ENCODE measurements around the gene NPIPB6. TPM values are rescaled to one million over a fixed set of nuclear protein-coding genes. Genes with fewer than 3 reads are reported as not detected.

NPIPB6 gene
- total RNA-seq, 4 donors from 2014 or later: 2.7 to 3.1 (median 3.1) TPM; not detected in 1

- ATAC-seq (ENCODE audit: low FRiP score): no peak
- DNase-seq (ENCODE audit: low spot score): no peak
- no peak for TF ChIP-seq CTCF (IDR thresholded peaks at IDR 0.05)
Measured at GRCh38 chr16:28326881-28327610, 36.3 kb downstream of the NPIPB6 start.

- DNase-seq (ENCODE audit: low spot score) (no peak), ATAC-seq (ENCODE audit: low FRiP score) (no peak)
- no peak for TF ChIP-seq CTCF (IDR thresholded peaks at IDR 0.05)
Measured at GRCh38 chr16:28324887-28325279, 38.4 kb downstream of the NPIPB6 start.

- no peak for ATAC-seq (ENCODE audit: low FRiP score)
- DNase-seq (ENCODE audit: low spot score): no peak
- TF ChIP-seq CTCF (IDR thresholded peaks at IDR 0.05): no peak
Measured at GRCh38 chr16:28324235-28324886, 38.9 kb downstream of the NPIPB6 start.

- no peak for TF ChIP-seq CTCF (IDR thresholded peaks at IDR 0.05)
- no peak for ATAC-seq (ENCODE audit: low FRiP score)
- no peak for DNase-seq (ENCODE audit: low spot score)
Measured at GRCh38 chr16:28321700-28322411, 41.5 kb downstream of the NPIPB6 start.

- DNase-seq (ENCODE audit: low spot score) (no peak), ATAC-seq (ENCODE audit: low FRiP score) (no peak)
- TF ChIP-seq CTCF (IDR thresholded peaks at IDR 0.05): no peak
Measured at GRCh38 chr16:28320741-28321140, 42.6 kb downstream of the NPIPB6 start.

GRCh38 chr16:28320023-28320561 lies 43.2 kb downstream of the NPIPB6 start:
- TF ChIP-seq CTCF (IDR thresholded peaks at IDR 0.05): no peak
- no peak for ATAC-seq (ENCODE audit: low FRiP score)
- no peak for DNase-seq (ENCODE audit: low spot score)
